Measurements from ENCODE around the gene NFU1. TPM values are rescaled to one million over a fixed set of nuclear protein-coding genes. Genes with fewer than 3 reads are reported as not detected.
"Not testable (repeated sequence)": the region's sequence is repeated elsewhere in the genome, so short reads cannot be mapped to it uniquely, and the experiment has no call there.

Gene NFU1
- total and polyA plus RNA-seq, 8 donors: 36.2 to 51.6 (median 45.0) TPM

DNA sequence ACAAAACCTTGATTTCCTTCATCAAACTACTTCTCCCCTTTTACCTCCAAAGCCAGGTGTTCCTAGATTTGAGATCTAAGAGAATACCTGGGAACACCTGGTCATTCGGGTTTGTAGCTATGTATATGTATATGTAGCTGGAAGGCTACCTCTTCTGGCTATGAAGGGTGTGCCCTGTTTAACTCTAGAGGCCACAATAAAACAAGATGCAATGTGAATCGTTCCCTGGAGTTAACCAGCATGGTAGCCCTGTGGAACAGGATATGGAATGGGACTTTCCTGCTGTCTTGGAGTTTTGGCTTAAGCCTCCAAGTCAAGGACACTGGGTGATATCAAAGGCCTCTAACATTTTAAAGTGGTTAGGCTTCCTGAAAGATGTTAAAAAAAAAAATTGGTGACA, 17.7 kb upstream of the NFU1 start:
- H3K36me3 ChIP-seq: no peaks in the 10 kb centered on the region
- no peaks in the 10 kb centered on the region for H3K27me3 ChIP-seq
- intact Hi-C loops (cut with DNase I): no loop called here
- H3K4me3 ChIP-seq: no peak overlapping the region
- TF ChIP-seq, protein P1, sequence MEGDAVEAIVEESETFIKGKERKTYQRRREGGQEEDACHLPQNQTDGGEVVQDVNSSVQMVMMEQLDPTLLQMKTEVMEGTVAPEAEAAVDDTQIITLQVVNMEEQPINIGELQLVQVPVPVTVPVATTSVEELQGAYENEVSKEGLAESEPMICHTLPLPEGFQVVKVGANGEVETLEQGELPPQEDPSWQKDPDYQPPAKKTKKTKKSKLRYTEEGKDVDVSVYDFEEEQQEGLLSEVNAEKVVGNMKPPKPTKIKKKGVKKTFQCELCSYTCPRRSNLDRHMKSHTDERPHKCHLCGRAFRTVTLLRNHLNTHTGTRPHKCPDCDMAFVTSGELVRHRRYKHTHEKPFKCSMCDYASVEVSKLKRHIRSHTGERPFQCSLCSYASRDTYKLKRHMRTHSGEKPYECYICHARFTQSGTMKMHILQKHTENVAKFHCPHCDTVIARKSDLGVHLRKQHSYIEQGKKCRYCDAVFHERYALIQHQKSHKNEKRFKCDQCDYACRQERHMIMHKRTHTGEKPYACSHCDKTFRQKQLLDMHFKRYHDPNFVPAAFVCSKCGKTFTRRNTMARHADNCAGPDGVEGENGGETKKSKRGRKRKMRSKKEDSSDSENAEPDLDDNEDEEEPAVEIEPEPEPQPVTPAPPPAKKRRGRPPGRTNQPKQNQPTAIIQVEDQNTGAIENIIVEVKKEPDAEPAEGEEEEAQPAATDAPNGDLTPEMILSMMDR (IDR thresholded peaks at IDR 0.05): no peak
- no peak overlapping the region for H3K27ac ChIP-seq
- DNase-seq: no peak
- no peak for ATAC-seq
- H3K4me1 ChIP-seq: peaks cover 0 to 6% of the 10 kb centered on the region in 2 donors
- H3K9me3 ChIP-seq: no peaks in the 10 kb centered on the region

DNA sequence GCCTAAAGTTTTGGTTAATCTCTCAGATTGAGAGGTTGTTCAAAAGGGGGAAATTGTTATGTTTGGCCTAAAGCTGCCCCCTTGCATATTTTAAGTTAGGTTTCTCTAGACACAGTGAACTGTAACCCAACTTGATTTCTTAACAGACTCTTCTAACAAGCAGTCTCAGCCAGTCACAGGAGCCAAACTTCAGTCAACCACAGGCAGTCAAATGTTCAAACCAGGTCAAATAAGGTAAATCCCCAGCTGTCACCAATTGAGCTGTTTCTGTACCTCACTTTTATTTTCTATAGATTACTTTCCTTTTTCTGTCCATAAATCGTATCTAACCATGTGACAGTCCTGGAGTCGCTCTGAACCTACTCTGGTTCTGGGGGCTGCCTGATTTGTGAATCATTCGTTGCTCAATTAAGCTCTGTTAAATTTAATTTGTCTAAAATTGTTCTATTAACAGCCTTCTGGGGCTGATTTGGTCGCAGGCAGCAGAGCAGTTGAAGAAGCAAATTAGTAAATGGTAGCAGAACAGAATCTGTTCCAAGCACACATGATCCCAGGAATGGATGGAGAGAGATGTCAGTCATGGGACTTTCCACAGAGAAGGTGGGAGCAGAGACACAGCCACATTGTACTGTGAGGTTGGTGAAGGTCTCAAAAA, 16.4 kb upstream of the NFU1 start:
- TF ChIP-seq, protein P1 (IDR thresholded peaks at IDR 0.05): no peak
- no peak overlapping the region for H3K4me3 ChIP-seq
- H3K36me3 ChIP-seq: no peaks in the 10 kb centered on the region
- no peaks in the 10 kb centered on the region for H3K9me3 ChIP-seq
- peaks cover 0 to 6% of the 10 kb centered on the region in 2 donors for H3K4me1 ChIP-seq
- H3K27me3 ChIP-seq: no peaks in the 10 kb centered on the region
- H3K27ac ChIP-seq: no peak overlapping the region
- ATAC-seq (no peak), DNase-seq (no peak)
- intact Hi-C loops (cut with DNase I): no loop called here

DNA sequence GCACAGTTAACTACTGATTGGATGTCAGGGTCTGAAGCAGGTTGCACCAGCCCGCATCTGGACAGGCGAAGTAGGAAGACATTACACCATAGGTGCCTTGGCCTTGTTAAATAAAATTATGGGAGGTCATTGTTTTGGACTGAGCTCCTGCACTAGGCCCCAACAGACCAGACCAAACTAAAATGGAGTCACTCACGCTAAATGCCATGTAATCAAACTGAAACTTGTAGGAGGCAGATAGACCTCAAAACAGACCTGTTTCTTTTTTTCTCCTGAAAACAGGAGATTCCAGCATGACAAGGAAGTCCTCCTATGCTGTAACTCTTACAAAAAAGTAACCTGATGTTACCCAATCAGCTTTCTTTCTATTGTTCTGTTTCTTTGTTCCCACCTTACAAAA, 15.5 kb upstream of the NFU1 start:
- no peak for DNase-seq
- TF ChIP-seq, protein P1 (IDR thresholded peaks at IDR 0.05): no peak
- peaks cover 0 to 6% of the 10 kb centered on the region in 2 donors for H3K4me1 ChIP-seq
- H3K27me3 ChIP-seq: no peaks in the 10 kb centered on the region
- no peak for ATAC-seq
- no peak overlapping the region for H3K4me3 ChIP-seq
- no peaks in the 10 kb centered on the region for H3K36me3 ChIP-seq
- no peak overlapping the region for H3K27ac ChIP-seq
- no peaks in the 10 kb centered on the region for H3K9me3 ChIP-seq
- intact Hi-C loops (cut with DNase I): no loop called here

DNA sequence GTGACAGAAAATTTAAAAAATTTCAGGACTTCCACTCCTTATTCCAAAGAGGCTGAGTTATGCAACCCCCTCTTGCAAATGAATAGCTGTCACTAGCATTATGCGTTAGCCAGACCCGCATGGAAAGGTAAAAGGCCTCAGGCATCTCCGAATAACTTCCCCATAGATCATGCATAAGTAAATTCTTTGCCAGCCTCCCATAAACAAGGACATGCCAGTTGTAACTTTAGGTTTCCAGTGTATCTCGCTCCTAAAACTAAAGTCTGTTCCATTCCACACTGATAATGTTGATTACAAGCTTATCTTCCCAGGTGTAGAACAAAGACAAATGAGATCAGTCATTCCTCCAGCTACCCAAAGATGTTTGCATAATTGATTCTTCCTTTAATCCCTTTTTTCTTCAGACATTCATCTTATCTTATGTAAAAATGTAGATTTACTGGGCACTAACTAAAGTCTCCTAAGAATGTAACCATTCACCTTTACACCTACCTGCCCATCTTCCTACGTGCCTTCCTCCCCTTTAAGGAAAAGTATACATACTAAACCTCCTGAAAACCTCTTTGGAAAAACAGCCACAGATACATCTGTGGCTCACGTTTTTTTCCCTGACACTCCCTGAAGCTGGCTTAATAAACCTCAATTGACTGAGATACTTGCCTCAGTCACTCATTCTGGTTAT, 13.6 kb upstream of the NFU1 start:
- DNase-seq: no peak
- Histone ChIP-seq H3K4me3 (no peak overlapping the region), H3K36me3 (no peaks in the 10 kb centered on the region), H3K4me1 (peaks cover 0 to 6% of the 10 kb centered on the region in 2 donors), H3K27me3 (no peaks in the 10 kb centered on the region), H3K9me3 (no peaks in the 10 kb centered on the region), H3K27ac (no peak overlapping the region)
- intact Hi-C loops (cut with DNase I): no loop called here
- no peak for ATAC-seq
- TF ChIP-seq, protein P1 (IDR thresholded peaks at IDR 0.05): no peak

DNA sequence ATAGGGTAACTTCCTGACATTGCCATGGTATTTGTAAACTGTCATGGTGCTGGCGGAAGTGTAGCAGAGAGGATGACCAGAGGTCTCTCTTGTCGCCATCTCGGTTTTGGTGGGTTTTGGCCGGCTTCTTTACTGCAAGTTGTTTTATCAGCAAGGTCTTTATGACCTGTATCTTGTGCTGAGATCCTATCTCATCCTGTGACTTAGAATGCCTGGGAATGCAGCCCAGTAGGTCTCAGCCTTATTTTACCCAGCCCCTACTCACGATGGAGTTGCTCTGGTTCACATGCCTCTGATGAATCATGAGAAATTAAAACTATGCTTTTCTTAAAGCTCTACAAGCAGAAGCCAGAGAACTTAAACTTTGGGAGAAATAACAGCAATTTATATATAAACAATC, 12.7 kb upstream of the NFU1 start:
- TF ChIP-seq, protein P1 (IDR thresholded peaks at IDR 0.05): no peak
- no peaks in the 10 kb centered on the region for H3K9me3 ChIP-seq
- H3K36me3 ChIP-seq: no peaks in the 10 kb centered on the region
- H3K27ac ChIP-seq: no peak overlapping the region
- DNase-seq (no peak), ATAC-seq (no peak)
- H3K4me3 ChIP-seq: no peak overlapping the region
- intact Hi-C loops (cut with DNase I): no loop called here
- peaks cover 0 to 6% of the 10 kb centered on the region in 2 donors for H3K4me1 ChIP-seq
- no peaks in the 10 kb centered on the region for H3K27me3 ChIP-seq

DNA sequence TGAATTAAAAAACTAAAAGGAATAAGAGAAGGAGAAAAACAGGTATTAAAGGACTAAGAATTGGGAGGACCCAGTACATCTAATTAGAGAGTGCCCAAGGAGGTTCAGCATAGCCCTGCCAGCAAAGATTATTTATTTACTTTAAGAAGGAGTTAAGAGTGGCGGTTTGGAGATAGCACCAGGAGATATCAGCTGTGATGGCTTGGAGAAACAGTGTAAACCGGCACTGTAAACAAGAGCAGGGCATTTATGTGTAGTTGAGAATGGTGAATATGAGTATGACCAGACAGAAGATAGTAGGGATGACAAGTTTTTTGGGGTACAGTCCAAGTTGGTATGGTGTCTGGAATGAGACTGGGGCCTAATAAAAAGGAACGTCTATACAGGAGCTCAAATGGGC, 6.4 kb upstream of the NFU1 start:
- H3K4me1 ChIP-seq; H3K27ac ChIP-seq; ATAC-seq; H3K36me3 ChIP-seq; DNase-seq; H3K4me3 ChIP-seq; H3K27me3 ChIP-seq; H3K9me3 ChIP-seq; intact Hi-C loops (cut with DNase I): not testable (repeated sequence)

DNA sequence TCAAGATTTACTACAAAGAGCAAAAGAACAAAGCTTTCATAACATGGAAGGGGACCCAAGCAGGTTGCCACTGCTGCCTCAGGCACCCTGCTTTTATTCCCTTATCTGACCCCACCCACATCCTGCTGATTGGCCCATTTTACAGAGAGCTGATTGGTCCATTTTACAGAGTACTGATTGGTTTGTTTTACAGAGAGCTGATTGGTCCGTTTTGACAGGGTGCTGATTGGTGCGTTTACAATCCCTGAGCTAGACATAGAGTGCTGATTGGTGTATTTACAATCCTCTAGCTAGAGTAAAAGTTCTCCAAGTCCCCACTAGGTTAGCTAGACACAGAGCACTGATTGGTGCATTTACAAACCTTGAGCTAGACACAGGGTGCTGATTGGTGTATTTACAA, 2.3 kb upstream of the NFU1 start:
- DNase-seq; H3K27ac ChIP-seq; ATAC-seq; H3K9me3 ChIP-seq; H3K27me3 ChIP-seq; H3K4me3 ChIP-seq; H3K36me3 ChIP-seq; intact Hi-C loops (cut with DNase I): not testable (repeated sequence)
- H3K4me1 ChIP-seq: peaks cover 5 to 30% of the 10 kb centered on the region in 2 donors
